Rectal smooth muscle tissue (tissue), 1 donor: ENCODE results near the gene SRP68.
A peak's percentile ranks its signal among the peaks of the same experiment; 100 is the strongest.

Experiments
- H3K27ac ChIP-seq: one replicate; pipeline ENCODE4 v1.7.0; 2013; ENCODE audit warnings: low read depth, low read length, inconsistent platforms
- H3K27me3 ChIP-seq: one replicate; pipeline ENCODE4 v1.7.0; 2013; ENCODE audit warnings: low read length; ENCODE audit not compliant: control insufficient read depth, insufficient read depth
- H3K36me3 ChIP-seq: one replicate; pipeline ENCODE4 v1.7.0; 2013; ENCODE audit warnings: low read length; ENCODE audit not compliant: control insufficient read depth, insufficient read depth
- H3K4me1 ChIP-seq: one replicate; pipeline ENCODE4 v1.7.0; 2013; ENCODE audit warnings: low read length; ENCODE audit not compliant: control insufficient read depth, insufficient read depth
- H3K4me3 ChIP-seq: one replicate; pipeline ENCODE4 v1.7.0; 2013; ENCODE audit warnings: low read length
- H3K9ac ChIP-seq: one replicate; pipeline ENCODE4 v1.7.0; 2013; ENCODE audit warnings: low read length

The SRP68 gene

DNA sequence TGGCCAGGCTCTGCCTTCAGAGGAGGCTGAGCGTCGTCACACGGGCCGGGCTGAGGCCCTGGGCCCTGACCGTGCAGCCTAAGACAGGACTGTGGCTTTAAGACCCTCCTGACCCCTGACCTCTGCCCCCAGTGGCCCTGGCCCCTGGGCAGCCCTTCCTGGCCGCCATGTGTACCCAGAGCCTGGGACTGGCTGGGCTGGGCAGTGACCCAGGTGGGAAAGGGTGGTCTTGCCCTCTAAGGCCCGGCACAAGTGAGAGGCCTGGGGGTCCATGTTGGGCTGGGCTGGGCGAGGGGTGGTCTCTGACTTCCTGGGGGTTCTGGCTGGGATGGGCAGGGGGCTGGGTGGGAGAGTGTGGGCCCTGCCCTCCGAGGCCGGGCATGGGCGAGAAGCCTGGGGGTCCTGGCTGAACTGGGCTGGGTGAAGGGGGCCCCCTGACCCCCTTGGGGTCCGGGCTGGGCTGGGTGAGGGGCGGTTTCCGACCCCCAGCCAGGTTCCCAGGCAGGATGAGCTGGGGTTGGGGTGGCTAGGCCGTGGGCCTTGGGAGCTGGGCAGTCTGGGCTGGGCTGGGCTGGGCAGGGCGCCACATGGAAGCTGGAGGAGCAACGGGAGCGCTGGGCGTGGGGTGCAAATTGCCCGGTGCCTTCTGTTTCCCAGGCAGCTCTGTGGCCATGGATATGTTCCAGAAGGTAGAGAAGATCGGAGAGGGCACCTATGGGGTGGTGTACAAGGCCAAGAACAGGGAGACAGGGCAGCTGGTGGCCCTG is 71.4 kb downstream of the SRP68 start, which contains the start of gene CDK3:
Gene CDK3 (plus strand): TSS at position 101 of the 767 bp plus-strand sequence. CDS start 571 bp downstream, at position 672.
- H3K9ac ChIP-seq: no peak within 1 kb of the TSS
- H3K27me3 ChIP-seq: no peaks in the 10 kb centered on the region
- H3K27ac ChIP-seq: no peak within 1 kb of the TSS
- H3K4me1 ChIP-seq: no peaks in the 10 kb centered on the region
- H3K36me3 ChIP-seq: peaks cover 4% of the 10 kb centered on the region
- peak within 1 kb of the TSS; percentile 1 for H3K4me3 ChIP-seq

DNA sequence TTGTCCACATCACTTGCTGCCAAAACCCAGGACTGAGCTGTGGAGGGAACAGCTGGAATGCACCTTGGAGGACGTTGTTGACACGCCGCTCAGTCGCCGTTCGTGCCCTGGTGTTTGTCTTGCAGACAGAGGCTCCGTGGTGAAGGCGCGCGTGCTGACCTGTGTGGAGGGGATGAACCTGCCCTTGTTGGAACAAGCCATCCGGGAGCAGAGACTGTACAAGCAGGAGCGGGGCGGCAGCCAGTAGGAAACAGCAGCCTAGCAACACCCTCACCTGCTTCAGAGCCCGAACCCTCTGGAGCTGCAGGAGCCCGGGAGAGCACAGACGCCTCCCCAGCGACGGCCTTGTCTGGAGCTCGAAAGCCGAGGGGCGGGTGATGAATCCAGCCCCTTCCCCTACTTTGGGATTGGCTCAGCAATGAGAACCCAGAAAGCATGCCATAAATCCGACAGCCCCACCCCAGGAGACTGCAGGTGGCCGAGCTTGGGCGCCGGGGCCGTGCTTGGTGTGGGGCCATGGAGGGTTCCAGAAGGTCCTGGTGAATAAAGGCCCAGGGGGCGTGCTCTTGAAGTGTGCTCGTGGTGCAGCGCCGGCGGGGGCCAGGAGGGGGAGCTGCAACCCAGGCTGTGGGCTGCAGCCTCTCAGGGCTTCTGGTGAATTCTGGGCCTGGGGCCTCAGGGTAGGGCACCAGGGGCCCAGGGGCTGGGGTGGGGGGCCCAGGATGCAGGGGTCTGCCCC is 72.1 kb downstream of the SRP68 start:
- H3K9ac ChIP-seq: no peak overlapping the region
- H3K36me3 ChIP-seq: peaks cover 4% of the 10 kb centered on the region
- no peaks in the 10 kb centered on the region for H3K4me1 ChIP-seq
- no peak overlapping the region for H3K27ac ChIP-seq
- H3K4me3 ChIP-seq: peak overlapping the region; percentile 1
- no peaks in the 10 kb centered on the region for H3K27me3 ChIP-seq

- Histone ChIP-seq H3K27me3 (no peaks in the 10 kb centered on the region), H3K36me3 (peaks cover 4% of the 10 kb centered on the region), H3K27ac (no peak overlapping the region), H3K9ac (no peak overlapping the region), H3K4me3 (no peak overlapping the region), H3K4me1 (no peaks in the 10 kb centered on the region)
These were observed 74.0 kb downstream of the SRP68 start for GRCh38 chr17:75998327-75998795.

DNA sequence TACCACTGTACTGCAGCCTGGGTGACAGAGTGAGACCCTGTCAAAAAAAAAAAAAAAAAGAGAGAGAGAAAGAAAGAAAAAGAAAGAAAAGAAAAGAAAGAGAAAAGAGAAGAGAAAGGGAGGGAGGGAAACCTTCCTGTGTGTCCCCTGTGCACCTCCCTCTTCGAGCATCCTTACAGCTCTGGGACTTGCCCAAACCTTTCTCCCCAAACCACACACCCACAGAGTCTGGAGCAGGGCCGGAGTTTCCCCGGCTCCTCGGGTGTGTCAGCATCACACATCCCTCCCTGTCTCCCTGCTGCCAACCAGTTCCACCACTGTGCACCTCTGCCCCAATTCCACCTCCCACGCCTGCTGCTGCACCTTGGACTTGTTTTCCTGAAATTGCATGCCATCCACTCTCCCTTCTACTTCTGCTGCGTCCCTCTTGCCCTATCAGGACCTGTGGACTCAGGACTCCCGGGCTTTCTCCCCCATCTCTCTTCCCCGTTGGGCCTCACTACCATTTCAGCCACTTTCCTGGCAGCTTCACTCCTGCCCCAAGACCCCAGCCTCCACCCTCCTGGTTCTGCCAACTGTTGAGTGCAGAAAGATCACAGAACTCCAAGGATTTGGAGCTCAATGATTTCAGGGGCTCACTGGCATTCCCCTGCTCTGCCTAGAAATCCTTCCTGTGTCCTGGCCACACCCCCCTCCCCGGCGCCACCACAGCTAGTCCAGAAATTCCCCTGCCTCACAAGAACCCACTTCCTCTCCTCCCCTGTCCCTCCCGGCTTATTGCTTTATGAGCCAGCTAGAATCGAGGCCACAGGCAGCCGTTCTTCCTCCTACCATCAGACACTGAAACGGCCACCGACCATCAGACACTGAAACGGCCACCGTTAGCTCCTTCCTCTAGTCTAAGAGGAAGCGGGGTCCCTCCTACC is 75.4 kb downstream of the SRP68 start:
- H3K27me3 ChIP-seq: no peaks in the 10 kb centered on the region
- H3K4me3 ChIP-seq: peak overlapping the region; percentile 14
- no peaks in the 10 kb centered on the region for H3K4me1 ChIP-seq
- H3K27ac ChIP-seq: peak overlapping the region; percentile 32
- peaks cover under 1% of the 10 kb centered on the region for H3K36me3 ChIP-seq
- no peak overlapping the region for H3K9ac ChIP-seq

- Histone ChIP-seq H3K4me3 (no peak overlapping the region), H3K27ac (no peak overlapping the region), H3K9ac (no peak overlapping the region), H3K4me1 (no peaks in the 10 kb centered on the region), H3K36me3 (peaks cover 4% of the 10 kb centered on the region), H3K27me3 (no peaks in the 10 kb centered on the region)
These were observed 76.9 kb downstream of the SRP68 start for GRCh38 chr17:75995385-75995925.

GRCh38 chr17:75994802-75995370 is 77.4 kb downstream of the SRP68 start:
- H3K4me1 ChIP-seq: no peaks in the 10 kb centered on the region
- no peaks in the 10 kb centered on the region for H3K27me3 ChIP-seq
- H3K27ac ChIP-seq: no peak overlapping the region
- H3K4me3 ChIP-seq: no peak overlapping the region
- H3K36me3 ChIP-seq: peaks cover 4% of the 10 kb centered on the region
- no peak overlapping the region for H3K9ac ChIP-seq

GRCh38 chr17:75991396-75991795 is 80.9 kb downstream of the SRP68 start:
- peaks cover 4% of the 10 kb centered on the region for H3K36me3 ChIP-seq
- no peaks in the 10 kb centered on the region for H3K4me1 ChIP-seq
- no peak overlapping the region for H3K4me3 ChIP-seq
- H3K27me3 ChIP-seq: no peaks in the 10 kb centered on the region
- H3K27ac ChIP-seq: no peak overlapping the region
- no peak overlapping the region for H3K9ac ChIP-seq
